ENCODE results near the gene ACP6. TPM values are rescaled to one million over a fixed set of nuclear protein-coding genes. Genes with fewer than 3 reads are reported as not detected.

ACP6 gene
- total and polyA plus RNA-seq, 2 of the 13 experiments (the other 11 are each of a cell fraction or from before 2014, with no cell fraction given), result 18.1 to 33.7 TPM

- no peak for TF ChIP-seq SRF (IDR thresholded peaks at IDR 0.05; ENCODE audit: low read depth, low read length)
Measured at GRCh38 chr1:147641695-147642592, 28.4 kb downstream of the ACP6 start (continued).

GRCh38 chr1:147641291-147641690 is 29.0 kb downstream of the ACP6 start:
- no peak overlapping the region for H3K4me3 ChIP-seq (replicated peaks in 1 of 3; ENCODE audit: insufficient read depth in 1 of 3, low read depth in 2 of 3, low read length in 3 of 3)
- intact Hi-C loops (cut with micrococcal nuclease; ENCODE audit: unreplicated experiment), result loop anchor here (2.0 kb wide), 2 partner anchors 60 to 252 kb away; no protein-coding TSS in a partner anchor
- H3K27ac ChIP-seq (ENCODE audit: extremely low read length, insufficient read depth, low read length), result no peak overlapping the region
- no peaks in the 10 kb centered on the region for H4K20me1 ChIP-seq (ENCODE audit: insufficient read depth, low read length)
- POLR2A ChIA-PET, result interaction anchor here (0.6 kb wide), 1 partner anchor 35 kb away, joined by 3 read pairs; no protein-coding TSS in a partner anchor
- TF ChIP-seq POLR2G (IDR thresholded peaks at IDR 0.05; ENCODE audit: low read depth, low read length) (0 out of 2 replicates have a peak, but pooled peaks have one; percentile 17), TSC22D2 (CRISPR knock-in tag; IDR thresholded peaks at IDR 0.05; ENCODE audit: borderline replicate concordance) (no peak)
- WGBS (ENCODE audit: low lambda C conversion rate), result 84% methylated on average over 6 of the region's 8 CpGs
- FAIRE-seq (no peak), DNase-seq (ENCODE audit: low spot score) (no peak), ATAC-seq (no peak)
- no peak overlapping the region for H2AFZ ChIP-seq (ENCODE audit: low read length)
- H3K79me2 ChIP-seq (ENCODE audit: insufficient read depth, low read length), result no peaks in the 10 kb centered on the region
- H3K36me3 ChIP-seq (replicated peaks in 1 of 2; ENCODE audit: control insufficient read depth in 1 of 2, insufficient read depth in 2 of 2, low read length in 2 of 2), result peaks cover 0 to 8% of the 10 kb centered on the region in 2 experiments; a peak in 3 of 5 replicates
- no peak overlapping the region for H3K9ac ChIP-seq (ENCODE audit: insufficient read depth, low read depth, low read length)
- CTCF ChIA-PET (ENCODE audit: low intra/inter-chr PET ratio, low total read pairs), result interaction anchor here (1.1 to 2.6 kb wide), 7 partner anchors 14 to 251 kb away, joined by 3 to 28 read pairs (median 6); no protein-coding TSS in a partner anchor
- peaks cover 34% of the 10 kb centered on the region for H3K4me1 ChIP-seq (ENCODE audit: insufficient read depth, low read length)
- in situ Hi-C loops (cut with HindIII; ENCODE audit: extremely low pct_ligation_motif_present, low pct_unique_long_range_greater_than_20kb), result no loop called here
- no peak overlapping the region for H3K4me2 ChIP-seq (ENCODE audit: low read depth, low read length)
- BruUV-seq (replicated peaks), result no TSS peak
- no peaks in the 10 kb centered on the region for H3K9me3 ChIP-seq (ENCODE audit: low read length)
- no peaks in the 10 kb centered on the region for H3K27me3 ChIP-seq (ENCODE audit: control insufficient read depth in 1 of 2, insufficient read depth in 2 of 2, low read length in 2 of 2)
